Inflammatory macrophage (primary cell): ENCODE measurements around the gene CRY1.

Source experiments
- DNase-seq, 2 donors: peaks; one replicate each; pipeline ENCODE4 v3.0.0-alpha.2; 2020 to 2022

The CRY1 gene

DNA sequence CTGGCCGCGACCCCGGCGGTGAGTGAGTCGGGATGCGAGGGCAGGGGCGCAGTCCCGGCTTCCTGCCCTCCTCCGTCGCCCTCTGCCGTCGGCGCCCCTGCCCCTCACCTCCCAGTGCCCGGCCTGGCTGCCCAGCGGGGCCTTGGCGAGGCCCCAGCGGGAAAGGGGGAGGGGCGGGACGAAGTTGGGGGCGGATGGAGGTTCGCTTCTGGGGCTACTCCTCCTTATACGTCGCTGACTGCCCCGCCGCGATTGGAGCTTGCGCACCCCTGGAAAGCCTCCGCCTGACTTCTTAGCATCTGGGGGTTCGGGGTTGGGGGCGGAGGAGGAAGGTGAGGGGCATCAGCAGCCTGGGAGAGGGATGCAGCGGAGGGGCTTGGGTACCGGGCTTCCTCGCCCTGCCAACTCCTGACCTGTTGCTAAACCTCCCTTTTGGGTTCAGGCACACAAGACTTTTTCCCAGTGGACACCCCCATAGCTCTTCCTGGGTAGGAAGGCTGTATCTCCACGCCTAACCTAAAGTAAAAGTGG, 137.2 kb downstream of the CRY1 start:
- DNase-seq: peak; percentile 15 to 47

DNA sequence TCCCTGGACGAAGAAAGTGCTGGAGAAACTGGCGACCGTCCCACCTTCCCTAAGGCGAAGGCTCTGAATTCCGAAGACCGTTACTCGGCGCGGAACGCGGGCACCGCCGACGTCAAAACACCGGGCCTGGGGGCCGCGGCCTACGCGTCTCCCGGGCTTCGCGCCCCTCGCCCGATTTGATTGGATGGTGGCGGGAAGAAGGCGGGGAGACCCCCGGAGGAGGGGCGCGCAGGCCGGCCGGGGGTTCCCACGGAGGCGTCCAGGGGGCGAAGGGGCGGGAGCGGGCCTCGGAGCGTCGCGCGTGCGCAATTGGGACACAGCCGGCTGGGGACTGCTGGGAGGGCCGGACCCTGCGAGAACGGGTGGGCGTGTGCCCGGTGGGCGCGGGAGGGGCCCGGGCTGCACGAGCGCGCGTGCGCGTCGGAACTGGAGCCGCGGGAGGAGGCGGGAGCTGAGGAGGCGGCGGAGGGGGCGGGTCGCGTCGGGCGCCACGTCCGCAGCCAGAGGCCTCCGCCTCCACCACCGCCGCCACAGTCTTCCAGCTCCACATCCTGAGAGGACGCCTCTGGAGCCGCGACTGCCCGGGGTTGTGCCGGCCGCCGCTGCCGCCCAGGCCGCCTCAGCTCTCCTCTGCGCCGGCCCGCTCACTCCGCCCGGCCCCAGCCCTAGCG, 137.8 kb downstream of the CRY1 start, which contains the start of gene TMEM263:
TSS of gene TMEM263 (plus strand) at position 531 of the 671 bp plus-strand sequence. CDS start 11,210 bp downstream, outside the sequence.
- DNase-seq: peak; percentile 67 to 72

DNA sequence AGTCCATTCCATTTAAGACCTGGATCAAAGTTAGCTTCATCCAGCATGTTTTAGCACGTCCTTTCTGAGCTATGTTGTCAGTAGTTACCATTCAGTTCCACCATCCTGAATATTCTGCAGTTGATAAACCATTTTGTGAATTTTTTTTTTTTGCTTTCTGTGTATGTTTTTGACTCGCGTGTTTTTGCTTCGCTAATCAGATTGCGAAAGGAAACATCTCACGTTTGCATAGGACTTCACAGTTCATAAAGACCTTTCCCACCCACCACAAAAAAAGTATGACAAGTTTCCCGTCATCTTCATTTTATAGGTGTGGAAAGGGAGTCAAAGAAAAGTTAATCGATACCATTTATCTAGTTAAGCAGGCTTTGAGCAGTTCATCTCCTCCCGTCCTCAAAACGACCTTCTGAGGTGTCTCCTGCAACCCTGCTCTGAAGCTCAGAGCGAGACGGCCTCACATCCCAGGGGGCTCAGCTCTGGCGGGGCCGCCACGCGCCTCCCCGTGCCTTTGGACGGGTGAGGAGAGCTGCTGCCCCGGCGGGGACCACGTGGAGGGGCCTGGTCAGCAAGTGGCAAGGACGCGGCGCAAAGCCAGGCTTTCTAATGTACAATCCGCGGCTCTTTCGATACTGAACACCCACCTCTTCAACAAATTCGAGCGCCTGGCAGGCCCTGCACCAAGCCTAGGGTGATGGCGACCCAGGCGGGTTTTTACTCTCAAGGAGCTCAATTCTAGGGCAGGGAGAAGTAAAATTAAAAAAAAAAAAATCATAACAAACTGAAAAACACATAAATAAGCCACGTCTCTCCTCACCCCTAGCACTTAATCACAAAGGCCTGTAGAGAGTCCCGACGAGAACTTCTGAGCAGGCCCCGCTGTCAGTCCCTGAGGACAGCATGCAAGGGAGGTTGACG, 138.6 kb downstream of the CRY1 start:
- DNase-seq: no peak

DNA sequence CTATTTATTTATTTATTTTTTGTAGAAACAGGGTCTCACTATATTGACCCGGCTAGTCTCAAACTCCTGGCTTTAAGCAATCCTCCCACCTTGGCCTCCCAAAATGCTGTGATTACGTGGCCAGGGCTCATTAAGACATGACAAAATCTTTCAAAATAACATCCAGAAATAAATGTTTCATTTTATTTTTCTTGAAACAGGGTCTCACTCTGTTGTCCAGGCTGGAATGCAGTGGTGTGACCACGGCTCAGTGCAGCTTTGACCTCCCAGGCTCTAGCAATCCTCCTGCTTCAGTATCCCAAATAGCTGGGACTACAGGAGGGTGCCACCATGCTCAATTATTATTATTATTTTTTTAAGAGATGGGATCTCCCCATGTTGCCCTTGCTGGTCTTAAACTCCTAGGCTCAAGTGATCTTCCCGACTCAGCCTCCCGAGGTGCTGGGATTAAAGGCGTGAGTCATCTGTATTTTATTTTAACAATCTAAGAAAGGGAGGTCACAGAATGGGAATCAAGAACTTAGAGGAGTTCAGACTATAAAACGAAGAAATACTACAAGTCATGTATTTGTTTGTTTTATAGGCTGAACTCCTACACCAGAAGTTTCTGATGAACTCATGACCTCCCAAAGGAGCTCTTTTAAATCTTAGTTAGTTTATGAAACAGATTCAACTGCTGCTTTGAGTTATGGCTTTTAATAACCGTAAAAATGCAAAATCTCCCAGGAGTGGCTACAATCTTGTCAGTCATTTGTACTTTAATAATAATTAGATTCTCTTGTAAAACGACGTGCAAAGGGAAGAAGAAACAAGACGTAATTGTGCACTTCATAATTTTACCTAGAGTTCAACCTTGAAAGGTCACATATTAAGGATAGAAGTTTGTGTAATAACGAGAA, 139.7 kb downstream of the CRY1 start:
- no peak for DNase-seq

DNA sequence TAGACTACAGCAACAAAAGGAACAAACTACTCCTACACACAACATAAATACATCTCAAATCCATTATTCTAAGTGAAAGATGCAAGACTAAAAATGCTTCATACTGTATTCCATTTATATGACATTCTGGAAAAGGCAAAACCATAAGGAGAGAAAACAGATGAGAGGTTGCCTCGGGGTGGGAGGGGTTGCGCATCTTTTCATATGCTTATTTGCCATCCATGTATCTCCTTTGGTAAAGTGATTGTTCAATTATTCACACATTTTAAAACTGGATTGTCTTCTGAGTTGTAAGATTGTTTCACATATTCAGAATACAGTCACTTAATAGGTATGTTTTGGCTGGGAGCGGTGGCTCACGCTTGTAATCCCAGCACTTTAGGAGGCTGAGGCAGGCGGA, 142.8 kb downstream of the CRY1 start:
- DNase-seq: no peak

DNA sequence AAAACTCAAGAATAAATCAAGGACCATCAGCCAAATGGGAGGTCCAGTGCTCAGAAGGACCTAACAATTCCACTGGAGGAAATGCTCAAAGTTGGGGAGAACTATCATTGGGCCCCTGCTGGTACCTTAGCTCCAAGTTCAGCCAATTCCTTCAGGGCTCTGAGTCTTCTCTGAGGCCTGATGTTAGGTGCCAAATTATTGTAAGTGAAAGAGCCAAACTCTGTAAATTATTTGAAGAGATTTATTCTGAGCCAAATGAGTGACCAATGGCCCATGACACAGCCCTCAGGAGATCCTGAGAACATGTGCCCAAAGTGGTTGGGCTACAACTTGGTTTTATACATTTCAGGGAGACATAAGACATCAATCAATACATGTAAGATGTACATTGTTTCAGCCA, 145.9 kb downstream of the CRY1 start:
- DNase-seq: no peak

DNA sequence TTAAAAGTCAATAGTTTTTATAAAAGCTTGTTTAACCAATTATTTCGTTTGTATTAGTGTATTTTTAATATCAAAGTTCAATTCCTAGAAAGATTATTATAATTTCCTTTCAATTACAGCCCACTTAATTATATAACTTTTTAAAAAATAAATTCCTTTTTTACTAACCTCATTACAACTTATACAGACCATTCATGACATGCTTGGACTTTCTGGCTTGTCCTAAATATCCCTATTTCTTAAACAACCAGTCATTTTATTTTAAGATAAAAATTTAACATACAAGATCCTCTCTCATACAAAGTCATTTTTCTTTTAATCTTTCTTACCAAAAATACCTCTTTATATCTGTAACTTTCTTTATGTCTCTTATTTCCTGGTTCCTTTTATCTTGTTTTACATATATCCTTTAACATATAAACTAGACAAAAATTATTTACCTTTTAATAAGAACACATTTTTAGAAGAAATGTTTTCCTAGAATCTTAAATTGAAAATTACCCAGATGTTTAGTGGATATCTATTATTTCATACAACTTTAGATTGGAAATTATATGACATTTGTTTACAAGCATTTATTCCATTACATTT, 148.0 kb downstream of the CRY1 start:
- no peak for DNase-seq

DNA sequence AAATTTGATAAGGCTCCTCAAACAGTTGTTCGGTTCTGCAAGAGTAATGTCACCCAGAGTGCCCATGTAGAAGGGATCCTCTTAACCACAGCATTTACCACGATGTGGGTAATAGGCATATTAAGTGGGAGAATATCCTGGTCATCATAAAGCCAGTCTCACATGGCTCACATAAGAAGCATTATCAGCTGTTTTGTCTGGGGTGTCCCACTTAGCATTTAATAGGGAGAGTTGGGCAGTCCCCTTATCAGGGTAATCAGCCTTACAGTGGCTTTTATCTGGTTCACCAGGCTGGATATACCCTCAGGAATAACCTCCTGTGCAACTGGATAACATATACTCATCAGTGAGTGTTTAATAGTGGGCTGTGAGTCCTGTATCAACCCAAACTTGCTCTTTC, 150.6 kb downstream of the CRY1 start:
- DNase-seq: no peak

DNA sequence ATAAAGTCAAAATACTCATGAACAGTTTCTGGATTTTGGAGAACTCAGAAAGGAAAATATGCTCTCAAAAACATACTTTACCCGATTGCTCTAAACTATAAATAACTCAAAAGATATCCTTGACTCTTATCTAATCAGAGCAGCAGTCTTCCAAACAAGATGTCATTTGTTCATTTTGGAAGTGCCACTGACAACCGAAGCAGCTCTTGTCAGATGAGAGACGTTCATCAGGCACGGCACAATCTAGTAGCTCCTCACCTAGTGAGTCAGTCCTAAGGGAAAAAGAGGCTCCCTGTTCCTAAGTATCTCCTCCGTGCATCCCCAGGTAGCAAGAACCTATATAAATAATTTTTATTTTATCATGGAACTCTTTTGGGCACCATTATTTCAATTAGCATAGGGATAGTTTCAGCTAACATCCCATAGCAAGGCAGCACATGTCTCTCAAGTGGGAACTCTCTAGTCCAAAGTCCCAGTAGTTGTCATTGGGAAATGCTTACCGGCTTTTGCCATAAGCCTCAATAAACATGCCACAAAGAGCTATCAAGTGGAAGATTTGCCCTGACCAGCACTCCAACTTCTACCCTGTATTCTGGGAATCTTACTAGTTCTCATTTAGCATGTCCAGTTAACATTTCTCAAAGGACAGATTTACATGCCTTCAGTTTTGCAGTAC, 151.7 kb downstream of the CRY1 start:
- no peak for DNase-seq
